ENCODE results near the gene CSH1.

DNA sequence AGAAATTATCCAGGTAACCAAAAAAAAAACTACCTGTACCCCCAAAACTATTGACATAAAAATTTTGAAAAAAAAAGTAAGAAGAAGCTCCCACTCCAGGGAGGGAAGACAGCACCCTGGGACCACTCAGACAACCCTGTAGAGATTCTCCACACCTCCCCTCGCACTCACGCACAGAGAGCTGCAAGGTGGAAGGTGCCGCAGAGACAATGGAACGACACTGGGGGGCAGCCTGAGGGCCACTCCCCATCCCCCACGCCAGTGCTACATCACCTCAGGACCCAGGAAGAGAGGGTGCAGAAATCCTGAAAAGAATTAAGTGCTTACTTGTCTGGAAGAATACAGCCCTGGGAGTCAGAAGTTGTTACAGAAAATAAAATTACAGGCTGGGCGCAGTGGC is 40.9 kb upstream of the CSH1 start:
- TF ChIP-seq POLR2A (IDR thresholded peaks at IDR 0.05): no peak
- TF ChIP-seq, protein P1, sequence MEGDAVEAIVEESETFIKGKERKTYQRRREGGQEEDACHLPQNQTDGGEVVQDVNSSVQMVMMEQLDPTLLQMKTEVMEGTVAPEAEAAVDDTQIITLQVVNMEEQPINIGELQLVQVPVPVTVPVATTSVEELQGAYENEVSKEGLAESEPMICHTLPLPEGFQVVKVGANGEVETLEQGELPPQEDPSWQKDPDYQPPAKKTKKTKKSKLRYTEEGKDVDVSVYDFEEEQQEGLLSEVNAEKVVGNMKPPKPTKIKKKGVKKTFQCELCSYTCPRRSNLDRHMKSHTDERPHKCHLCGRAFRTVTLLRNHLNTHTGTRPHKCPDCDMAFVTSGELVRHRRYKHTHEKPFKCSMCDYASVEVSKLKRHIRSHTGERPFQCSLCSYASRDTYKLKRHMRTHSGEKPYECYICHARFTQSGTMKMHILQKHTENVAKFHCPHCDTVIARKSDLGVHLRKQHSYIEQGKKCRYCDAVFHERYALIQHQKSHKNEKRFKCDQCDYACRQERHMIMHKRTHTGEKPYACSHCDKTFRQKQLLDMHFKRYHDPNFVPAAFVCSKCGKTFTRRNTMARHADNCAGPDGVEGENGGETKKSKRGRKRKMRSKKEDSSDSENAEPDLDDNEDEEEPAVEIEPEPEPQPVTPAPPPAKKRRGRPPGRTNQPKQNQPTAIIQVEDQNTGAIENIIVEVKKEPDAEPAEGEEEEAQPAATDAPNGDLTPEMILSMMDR (IDR thresholded peaks at IDR 0.05): no peak

Data from body of pancreas (tissue), 4 donors.